ENCODE measurements around the gene CACNB4. TPM values are rescaled to one million over a fixed set of nuclear protein-coding genes. Genes with fewer than 3 reads are reported as not detected.
A peak's percentile ranks its signal among the peaks of the same experiment; 100 is the strongest.

CACNB4 gene
- total RNA-seq, 1 experiment from 2014 or later: 0.19 TPM

DNA sequence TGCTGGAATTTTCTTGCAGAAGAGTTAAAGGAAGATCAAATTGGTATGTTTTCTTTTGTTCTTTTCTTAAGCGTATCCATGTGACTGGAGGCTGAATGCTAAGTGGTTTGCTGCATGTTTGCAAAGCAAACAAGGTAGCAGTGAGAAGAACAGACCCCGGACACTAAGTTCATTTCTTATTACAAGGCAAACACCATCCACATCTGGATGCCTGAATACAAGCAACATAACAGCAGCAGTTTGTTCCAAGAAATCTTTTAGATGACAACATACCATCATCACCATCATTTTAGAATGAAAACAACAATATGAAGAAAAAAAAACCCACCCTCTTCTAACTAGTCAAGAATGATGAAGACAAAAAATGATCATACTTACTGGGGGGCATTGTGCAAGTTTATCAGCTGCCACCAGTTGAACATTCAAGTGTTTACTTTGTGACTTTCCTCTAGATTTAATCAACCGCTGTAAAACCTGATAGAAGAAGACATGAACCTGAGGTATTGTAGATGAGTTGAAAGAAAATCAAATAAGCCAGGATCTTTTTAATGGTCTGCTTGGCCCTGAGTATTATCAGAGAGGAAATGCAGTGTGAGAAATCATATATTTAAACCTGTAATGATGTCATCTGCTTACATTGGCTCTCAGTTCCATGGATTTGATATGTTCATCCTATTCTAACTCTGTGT lies 245.6 kb downstream of the CACNB4 start:
- TF ChIP-seq, protein P1, sequence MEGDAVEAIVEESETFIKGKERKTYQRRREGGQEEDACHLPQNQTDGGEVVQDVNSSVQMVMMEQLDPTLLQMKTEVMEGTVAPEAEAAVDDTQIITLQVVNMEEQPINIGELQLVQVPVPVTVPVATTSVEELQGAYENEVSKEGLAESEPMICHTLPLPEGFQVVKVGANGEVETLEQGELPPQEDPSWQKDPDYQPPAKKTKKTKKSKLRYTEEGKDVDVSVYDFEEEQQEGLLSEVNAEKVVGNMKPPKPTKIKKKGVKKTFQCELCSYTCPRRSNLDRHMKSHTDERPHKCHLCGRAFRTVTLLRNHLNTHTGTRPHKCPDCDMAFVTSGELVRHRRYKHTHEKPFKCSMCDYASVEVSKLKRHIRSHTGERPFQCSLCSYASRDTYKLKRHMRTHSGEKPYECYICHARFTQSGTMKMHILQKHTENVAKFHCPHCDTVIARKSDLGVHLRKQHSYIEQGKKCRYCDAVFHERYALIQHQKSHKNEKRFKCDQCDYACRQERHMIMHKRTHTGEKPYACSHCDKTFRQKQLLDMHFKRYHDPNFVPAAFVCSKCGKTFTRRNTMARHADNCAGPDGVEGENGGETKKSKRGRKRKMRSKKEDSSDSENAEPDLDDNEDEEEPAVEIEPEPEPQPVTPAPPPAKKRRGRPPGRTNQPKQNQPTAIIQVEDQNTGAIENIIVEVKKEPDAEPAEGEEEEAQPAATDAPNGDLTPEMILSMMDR (conservative IDR thresholded peaks at IDR 0.05; ENCODE audit: low read depth, low read length): no peak
- intact Hi-C loops (cut with micrococcal nuclease; ENCODE audit: unreplicated experiment): no loop called here
- BruUV-seq (replicated peaks): no TSS peak
- Histone ChIP-seq H3K27me3 (replicated peaks; ENCODE audit: insufficient read depth, low read depth, low read length, poor library complexity) (peaks cover 61% of the 10 kb centered on the region), H3K36me3 (ENCODE audit: insufficient read depth, low read length, poor library complexity, severe bottlenecking) (no peaks in the 10 kb centered on the region), H3K4me1 (ENCODE audit: insufficient read depth, low read length, poor library complexity, severe bottlenecking) (no peaks in the 10 kb centered on the region), H3K27ac (ENCODE audit: low read depth, low read length, poor library complexity, severe bottlenecking) (no peak overlapping the region), H3K4me3 (ENCODE audit: low read depth, low read length, poor library complexity, severe bottlenecking) (no peak overlapping the region), H3K9me3 (ENCODE audit: low read depth, low read length, poor library complexity, severe bottlenecking) (no peaks in the 10 kb centered on the region)
- ChIA-PET POLR2A (ENCODE audit: low non-redundant PET) (no interaction called here), CTCF (no interaction called here)
- DNase-seq (ENCODE audit: low spot score): no peak

GRCh38 chr2:151852260-151853069 lies 246.4 kb downstream of the CACNB4 start:
- no peaks in the 10 kb centered on the region for H3K9me3 ChIP-seq (ENCODE audit: low read depth, low read length, poor library complexity, severe bottlenecking)
- no TSS peak for BruUV-seq (replicated peaks)
- no peak for DNase-seq (ENCODE audit: low spot score)
- ChIA-PET POLR2A (ENCODE audit: low non-redundant PET) (no interaction called here), CTCF (no interaction called here)
- no peaks in the 10 kb centered on the region for H3K36me3 ChIP-seq (ENCODE audit: insufficient read depth, low read length, poor library complexity, severe bottlenecking)
- H3K4me3 ChIP-seq (ENCODE audit: low read depth, low read length, poor library complexity, severe bottlenecking): no peak overlapping the region
- TF ChIP-seq EZH2 (IDR thresholded peaks at IDR 0.05; ENCODE audit: borderline replicate concordance, low read depth, low read length, poor library complexity, severe bottlenecking): no peak
- TF ChIP-seq, protein P1 (conservative IDR thresholded peaks at IDR 0.05; ENCODE audit: low read depth, low read length): no peak
- intact Hi-C loops (cut with micrococcal nuclease; ENCODE audit: unreplicated experiment): no loop called here
- H3K4me1 ChIP-seq (ENCODE audit: insufficient read depth, low read length, poor library complexity, severe bottlenecking): no peaks in the 10 kb centered on the region
- H3K27ac ChIP-seq (ENCODE audit: low read depth, low read length, poor library complexity, severe bottlenecking): no peak overlapping the region
- H3K27me3 ChIP-seq (replicated peaks; ENCODE audit: insufficient read depth, low read depth, low read length, poor library complexity): peaks cover 56% of the 10 kb centered on the region

DNA sequence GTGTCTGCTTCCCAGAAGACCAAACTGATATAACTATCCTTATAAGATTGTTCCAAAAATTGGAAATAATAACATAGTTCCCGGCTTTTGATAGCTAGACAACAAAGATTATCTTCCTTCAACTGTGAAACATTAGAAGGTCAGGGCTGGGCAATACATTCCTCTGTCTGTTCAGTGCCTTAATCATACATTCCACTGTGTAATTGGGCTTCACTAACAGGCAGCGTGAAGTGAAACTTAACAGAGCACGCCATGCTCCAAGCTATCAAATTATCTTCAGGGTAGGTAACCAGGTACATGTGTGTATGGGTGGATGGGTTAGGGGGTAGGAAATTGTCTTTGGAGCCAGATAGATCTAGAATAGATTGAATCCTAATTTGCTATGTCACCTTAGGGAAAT lies 247.1 kb downstream of the CACNB4 start:
- H3K4me3 ChIP-seq (ENCODE audit: low read depth, low read length, poor library complexity, severe bottlenecking): no peak overlapping the region
- no peak for TF ChIP-seq EZH2 (IDR thresholded peaks at IDR 0.05; ENCODE audit: borderline replicate concordance, low read depth, low read length, poor library complexity, severe bottlenecking)
- TF ChIP-seq, protein P1 (conservative IDR thresholded peaks at IDR 0.05; ENCODE audit: low read depth, low read length): no peak
- no peak overlapping the region for H3K27ac ChIP-seq (ENCODE audit: low read depth, low read length, poor library complexity, severe bottlenecking)
- POLR2A ChIA-PET (ENCODE audit: low non-redundant PET): interaction anchor here (0.6 kb wide), 1 partner anchor 43 kb away, joined by 4 read pairs; no protein-coding TSS in a partner anchor
- intact Hi-C loops (cut with micrococcal nuclease; ENCODE audit: unreplicated experiment): no loop called here
- no peaks in the 10 kb centered on the region for H3K9me3 ChIP-seq (ENCODE audit: low read depth, low read length, poor library complexity, severe bottlenecking)
- peaks cover 49% of the 10 kb centered on the region for H3K27me3 ChIP-seq (replicated peaks; ENCODE audit: insufficient read depth, low read depth, low read length, poor library complexity)
- no peaks in the 10 kb centered on the region for H3K4me1 ChIP-seq (ENCODE audit: insufficient read depth, low read length, poor library complexity, severe bottlenecking)
- CTCF ChIA-PET: no interaction called here
- H3K36me3 ChIP-seq (ENCODE audit: insufficient read depth, low read length, poor library complexity, severe bottlenecking): no peaks in the 10 kb centered on the region
- BruUV-seq (replicated peaks): no TSS peak
- DNase-seq (ENCODE audit: low spot score): peak; percentile 21

All from A673 (cell line).